Neural crest cell (in vitro differentiated cells): ENCODE results near the gene NAB1. TPM values are rescaled to one million over a fixed set of nuclear protein-coding genes. Genes with fewer than 3 reads are reported as not detected.

ENCODE experiments used
- DNase-seq: peaks from one replicate; pipeline ENCODE4 v3.0.0; 2021; ENCODE audit warnings: low read depth, mixed read lengths, low spot score
- H3K27ac Mint-ChIP-seq: one replicate; pipeline ENCODE4 v1.8.0; 2021; ENCODE audit warnings: mild to moderate bottlenecking, mixed read lengths; ENCODE audit not compliant: unreplicated experiment
- H3K27me3 Mint-ChIP-seq: 2 replicates; pipeline ENCODE4 v1.8.0; 2021; ENCODE audit warnings: low read depth, mild to moderate bottlenecking, mixed read lengths
- H3K36me3 Mint-ChIP-seq: 2 replicates; pipeline ENCODE4 v1.8.0; 2021; ENCODE audit warnings: low read depth, mild to moderate bottlenecking, mixed read lengths
- H3K4me1 Mint-ChIP-seq: 2 replicates; pipeline ENCODE4 v1.8.0; 2021; ENCODE audit warnings: mixed read lengths
- H3K4me3 Mint-ChIP-seq: one replicate; pipeline ENCODE4 v1.8.0; 2021; ENCODE audit warnings: mild to moderate bottlenecking, mixed read lengths
- H3K9me3 Mint-ChIP-seq: 2 replicates; pipeline ENCODE4 v1.8.0; 2021; ENCODE audit warnings: mixed read lengths
- total RNA-seq: library from RNA; stranded (reverse); gene quantifications from 2 replicates; pipeline ENCODE4 v1.2.1, GENCODE V29; 2021
- TF ChIP-seq, protein P1 (sequence below): fragments of 200-600 bp; sonication (generic); conservative IDR thresholded peaks from 2 replicates; pipeline ENCODE4 v1.5.0; 2021; ENCODE audit warnings: antibody characterized with exemption, mild to moderate bottlenecking

Gene NAB1
- total RNA-seq, 1 donor from 2014 or later, result 42.4 TPM

DNA sequence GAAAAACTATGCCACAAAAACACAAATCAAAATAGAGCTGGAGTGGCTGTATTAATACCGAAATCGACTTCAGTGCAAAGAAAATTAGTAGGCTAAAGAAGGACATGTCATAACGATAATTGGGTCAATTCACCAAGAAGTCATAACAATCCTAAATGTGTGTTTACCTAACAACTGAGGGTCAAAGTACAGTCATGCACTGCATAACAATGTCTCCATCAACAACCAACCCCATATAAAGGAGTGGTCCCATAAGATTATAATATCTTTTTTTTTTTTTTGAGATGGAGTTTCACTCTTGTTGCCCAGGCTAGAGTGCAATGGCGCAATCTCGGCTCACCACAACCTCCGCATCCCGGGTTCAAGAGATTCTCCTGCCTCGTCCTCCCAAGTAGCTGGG lies 87.5 kb downstream of the NAB1 start:
- peaks cover 6% of the 10 kb centered on the region for H3K4me1 Mint-ChIP-seq
- TF ChIP-seq, protein P1, sequence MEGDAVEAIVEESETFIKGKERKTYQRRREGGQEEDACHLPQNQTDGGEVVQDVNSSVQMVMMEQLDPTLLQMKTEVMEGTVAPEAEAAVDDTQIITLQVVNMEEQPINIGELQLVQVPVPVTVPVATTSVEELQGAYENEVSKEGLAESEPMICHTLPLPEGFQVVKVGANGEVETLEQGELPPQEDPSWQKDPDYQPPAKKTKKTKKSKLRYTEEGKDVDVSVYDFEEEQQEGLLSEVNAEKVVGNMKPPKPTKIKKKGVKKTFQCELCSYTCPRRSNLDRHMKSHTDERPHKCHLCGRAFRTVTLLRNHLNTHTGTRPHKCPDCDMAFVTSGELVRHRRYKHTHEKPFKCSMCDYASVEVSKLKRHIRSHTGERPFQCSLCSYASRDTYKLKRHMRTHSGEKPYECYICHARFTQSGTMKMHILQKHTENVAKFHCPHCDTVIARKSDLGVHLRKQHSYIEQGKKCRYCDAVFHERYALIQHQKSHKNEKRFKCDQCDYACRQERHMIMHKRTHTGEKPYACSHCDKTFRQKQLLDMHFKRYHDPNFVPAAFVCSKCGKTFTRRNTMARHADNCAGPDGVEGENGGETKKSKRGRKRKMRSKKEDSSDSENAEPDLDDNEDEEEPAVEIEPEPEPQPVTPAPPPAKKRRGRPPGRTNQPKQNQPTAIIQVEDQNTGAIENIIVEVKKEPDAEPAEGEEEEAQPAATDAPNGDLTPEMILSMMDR, result no peak
- no peak overlapping the region for H3K27ac Mint-ChIP-seq
- no peaks in the 10 kb centered on the region for H3K27me3 Mint-ChIP-seq
- H3K9me3 Mint-ChIP-seq, result peaks cover 4% of the 10 kb centered on the region
- no peak for DNase-seq
- no peaks in the 10 kb centered on the region for H3K36me3 Mint-ChIP-seq
- H3K4me3 Mint-ChIP-seq, result no peak overlapping the region

DNA sequence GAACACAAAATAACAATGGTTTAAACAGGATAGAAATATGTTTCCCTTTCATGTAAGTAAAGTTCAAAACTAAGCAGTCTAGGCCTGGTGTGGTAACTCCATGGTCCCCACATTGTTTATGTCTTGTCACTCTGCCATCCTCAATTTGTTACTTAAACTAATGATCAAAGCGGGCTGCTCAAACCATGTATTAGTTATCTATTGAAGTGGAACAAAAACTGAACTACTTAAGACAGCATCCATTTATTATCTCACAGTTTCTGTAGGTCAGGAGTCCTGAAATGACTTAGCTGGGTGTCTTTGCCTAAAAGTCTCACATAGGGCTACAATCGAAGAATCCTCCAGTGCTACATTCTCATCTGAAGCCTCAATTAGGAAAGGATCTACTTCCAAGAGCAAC lies 91.6 kb downstream of the NAB1 start:
- Mint-ChIP-seq H3K27ac (no peak overlapping the region), H3K27me3 (no peaks in the 10 kb centered on the region), H3K36me3 (no peaks in the 10 kb centered on the region), H3K4me1 (peaks cover 6% of the 10 kb centered on the region), H3K9me3 (peaks cover 4% of the 10 kb centered on the region), H3K4me3 (no peak overlapping the region)
- TF ChIP-seq, protein P1, result no peak
- DNase-seq, result no peak

Other genes starting within 250 kb of the NAB1 start
- 1.5 and 2.1 TPM in 2 replicates for gene MFSD6, start 240.7 kb upstream of the NAB1 start, total RNA-seq
- gene NEMP2, start 114.4 kb upstream of the NAB1 start, total RNA-seq, result 7.6 and 9.8 TPM in 2 replicates
- gene GLS, start 231.7 kb downstream of the NAB1 start, total RNA-seq, result 85.5 and 85.6 TPM in 2 replicates